ENCODE measurements around the gene PPP2R5B. TPM values are rescaled to one million over a fixed set of nuclear protein-coding genes. Genes with fewer than 3 reads are reported as not detected.
A peak's percentile ranks its signal among the peaks of the same experiment; 100 is the strongest.

PPP2R5B gene
- total and polyA plus RNA-seq, 2 donors (not counting 1 experiment from before 2014, with no cell fraction given): 12.1 to 12.4 TPM

- no peaks in the 10 kb centered on the region for H3K4me1 ChIP-seq (ENCODE audit: control insufficient read depth, extremely low read depth, insufficient read depth, low read length)
- DNase-seq (ENCODE audit: low read depth in 2 of 2): no peak
- no peak overlapping the region for H2AFZ ChIP-seq (ENCODE audit: low read length)
- no peaks in the 10 kb centered on the region for H3K9me3 ChIP-seq (ENCODE audit: control insufficient read depth, insufficient read depth, low read depth, low read length)
- peaks cover 14% of the 10 kb centered on the region for H3K36me3 ChIP-seq (ENCODE audit: control insufficient read depth, insufficient read depth, low read length)
- no peaks in the 10 kb centered on the region for H3K27me3 ChIP-seq (ENCODE audit: control insufficient read depth, insufficient read depth, low read length)
- H3K4me2 ChIP-seq (ENCODE audit: extremely low read depth, insufficient read depth, low read length): no peak overlapping the region
- H3K79me2 ChIP-seq (ENCODE audit: control insufficient read depth, insufficient read depth, low read length): peaks cover 10% of the 10 kb centered on the region
- TF ChIP-seq CTCF (conservative IDR thresholded peaks at IDR 0.05 in 1 of 2, IDR thresholded peaks at IDR 0.05 in 1 of 2; ENCODE audit: low read depth in 1 of 2, low read length in 2 of 2) (no peak), EZH2 (IDR thresholded peaks at IDR 0.05; ENCODE audit: low read length, missing control alignments) (no peak)
- H3K9ac ChIP-seq (ENCODE audit: insufficient read depth, low read length): no peak overlapping the region
- no peak overlapping the region for H3K4me3 ChIP-seq (replicated peaks in 1 of 4; ENCODE audit: control extremely low read depth in 1 of 4, insufficient read depth in 1 of 4, low read depth in 3 of 4, low read length in 4 of 4)
- no peaks in the 10 kb centered on the region for H4K20me1 ChIP-seq (ENCODE audit: control insufficient read depth, extremely low read depth, insufficient read depth, low read length)
- no peak overlapping the region for H3K27ac ChIP-seq (ENCODE audit: insufficient read depth, low read length)
These were observed 11.2 kb upstream of the PPP2R5B start for GRCh38 chr11:64913171-64913727.

DNA sequence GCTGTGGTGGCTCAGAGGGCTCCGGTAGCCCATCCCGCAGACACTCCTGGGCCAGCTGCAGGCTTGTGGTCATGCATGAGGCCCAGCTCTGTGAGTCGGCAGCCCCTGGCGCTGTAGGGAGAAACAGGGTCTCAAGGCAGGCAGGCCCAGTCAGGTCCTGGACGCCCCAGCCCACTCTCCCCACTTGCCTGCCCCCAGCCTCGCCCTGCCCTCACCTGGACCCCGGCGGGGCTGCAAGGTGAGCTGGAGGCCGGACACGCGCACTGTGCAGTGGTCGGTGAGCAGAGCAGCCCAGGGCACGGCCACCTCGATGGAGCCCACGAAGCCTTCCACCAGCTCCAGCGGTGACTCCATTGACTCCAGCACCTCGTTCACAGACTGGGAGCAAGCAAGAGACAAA lies 10.4 kb upstream of the PPP2R5B start:
- H3K9ac ChIP-seq (ENCODE audit: insufficient read depth, low read length): no peak overlapping the region
- H3K79me2 ChIP-seq (ENCODE audit: control insufficient read depth, insufficient read depth, low read length): peaks cover 10% of the 10 kb centered on the region
- no peaks in the 10 kb centered on the region for H3K4me1 ChIP-seq (ENCODE audit: control insufficient read depth, extremely low read depth, insufficient read depth, low read length)
- no peaks in the 10 kb centered on the region for H3K27me3 ChIP-seq (ENCODE audit: control insufficient read depth, insufficient read depth, low read length)
- no peak for DNase-seq (ENCODE audit: low read depth in 2 of 2)
- H4K20me1 ChIP-seq (ENCODE audit: control insufficient read depth, extremely low read depth, insufficient read depth, low read length): no peaks in the 10 kb centered on the region
- peaks cover 14% of the 10 kb centered on the region for H3K36me3 ChIP-seq (ENCODE audit: control insufficient read depth, insufficient read depth, low read length)
- no peak overlapping the region for H2AFZ ChIP-seq (ENCODE audit: low read length)
- TF ChIP-seq EZH2 (IDR thresholded peaks at IDR 0.05; ENCODE audit: low read length, missing control alignments) (no peak), CTCF (conservative IDR thresholded peaks at IDR 0.05 in 1 of 2, IDR thresholded peaks at IDR 0.05 in 1 of 2; ENCODE audit: low read depth in 1 of 2, low read length in 2 of 2) (no peak)
- H3K4me3 ChIP-seq (replicated peaks in 1 of 4; ENCODE audit: control extremely low read depth in 1 of 4, insufficient read depth in 1 of 4, low read depth in 3 of 4, low read length in 4 of 4): no peak overlapping the region
- H3K27ac ChIP-seq (ENCODE audit: insufficient read depth, low read length): no peak overlapping the region
- H3K4me2 ChIP-seq (ENCODE audit: extremely low read depth, insufficient read depth, low read length): no peak overlapping the region
- no peaks in the 10 kb centered on the region for H3K9me3 ChIP-seq (ENCODE audit: control insufficient read depth, insufficient read depth, low read depth, low read length)

- TF ChIP-seq CTCF (conservative IDR thresholded peaks at IDR 0.05 in 1 of 2, IDR thresholded peaks at IDR 0.05 in 1 of 2; ENCODE audit: low read depth in 1 of 2, low read length in 2 of 2): no peak
- TF ChIP-seq EZH2 (IDR thresholded peaks at IDR 0.05; ENCODE audit: low read length, missing control alignments): no peak
- Histone ChIP-seq H3K36me3 (ENCODE audit: control insufficient read depth, insufficient read depth, low read length) (peaks cover 11% of the 10 kb centered on the region), H4K20me1 (ENCODE audit: control insufficient read depth, extremely low read depth, insufficient read depth, low read length) (no peaks in the 10 kb centered on the region), H3K4me2 (ENCODE audit: extremely low read depth, insufficient read depth, low read length) (peak overlapping the region; percentile 99), H3K4me1 (ENCODE audit: control insufficient read depth, extremely low read depth, insufficient read depth, low read length) (no peaks in the 10 kb centered on the region), H3K27ac (ENCODE audit: insufficient read depth, low read length) (peak overlapping the region; percentile 94), H3K9me3 (ENCODE audit: control insufficient read depth, insufficient read depth, low read depth, low read length) (no peaks in the 10 kb centered on the region), H3K4me3 (replicated peaks in 1 of 4; ENCODE audit: control extremely low read depth in 1 of 4, insufficient read depth in 1 of 4, low read depth in 3 of 4, low read length in 4 of 4) (peak overlapping the region in 3 of 4 experiments; percentile 90 to 98 (median 93)), H3K79me2 (ENCODE audit: control insufficient read depth, insufficient read depth, low read length) (peaks cover 10% of the 10 kb centered on the region), H2AFZ (ENCODE audit: low read length) (no peak overlapping the region), H3K27me3 (ENCODE audit: control insufficient read depth, insufficient read depth, low read length) (no peaks in the 10 kb centered on the region), H3K9ac (ENCODE audit: insufficient read depth, low read length) (peak overlapping the region; percentile 33)
- DNase-seq (ENCODE audit: low read depth in 2 of 2): no peak
These were observed 9.1 kb upstream of the PPP2R5B start for GRCh38 chr11:64915376-64915887.

All from fibroblast of lung (primary cell).